HFFc6 (cell line): ENCODE results near the gene SPECC1L. TPM values are rescaled to one million over a fixed set of nuclear protein-coding genes. Genes with fewer than 3 reads are reported as not detected.
A peak's percentile ranks its signal among the peaks of the same experiment; 100 is the strongest.

Experiments
- DNase-seq: peaks from one replicate; pipeline ENCODE4 v3.0.0-alpha.2; 2018
- H3K27ac Mint-ChIP-seq: 2 replicates; pipeline ENCODE4 v1.8.0; 2020; ENCODE audit warnings: mild to moderate bottlenecking, mixed read lengths
- H3K27me3 Mint-ChIP-seq: 2 replicates; pipeline ENCODE4 v1.8.0; 2021; ENCODE audit warnings: mild to moderate bottlenecking, moderate library complexity, mixed read lengths; ENCODE audit not compliant: insufficient read depth
- H3K36me3 Mint-ChIP-seq: 2 replicates; pipeline ENCODE4 v1.8.0; 2021; ENCODE audit warnings: low read depth, mixed read lengths
- H3K4me1 Mint-ChIP-seq: 2 replicates; pipeline ENCODE4 v1.8.0; 2020; ENCODE audit warnings: low read depth, mixed read lengths
- H3K4me3 Mint-ChIP-seq: 2 replicates; pipeline ENCODE4 v1.8.0; 2020; ENCODE audit warnings: mild to moderate bottlenecking, moderate library complexity, mixed read lengths
- H3K9me3 Mint-ChIP-seq: 2 replicates; pipeline ENCODE4 v1.8.0; 2020; ENCODE audit warnings: mild to moderate bottlenecking, mixed read lengths
- CTCF ChIP-seq: fragments of 200-600 bp; sonication (generic); IDR thresholded peaks from 2 replicates; pipeline ENCODE4 v1.5.0; 2021; ENCODE audit warnings: antibody characterized with exemption, mild to moderate bottlenecking
- total RNA-seq, 6 experiments: library from RNA; stranded (reverse); fragmentation: NEBNext Ultra II Directional; extraction: Animal tissue kit (Norgen Biotek cat#: 25700); gene quantifications; 2 replicates in 1 of 6; 3 replicates in 5 of 6; pipeline ENCODE4 v1.2.3, GENCODE V29; 2021

The SPECC1L gene
- total RNA-seq, 6 experiments from 2014 or later = 47.3 to 61.5 (median 59.1) TPM

- no peak for DNase-seq
- Mint-ChIP-seq H3K4me1 (peaks cover 45% of the 10 kb centered on the region), H3K36me3 (no peaks in the 10 kb centered on the region), H3K27me3 (peaks cover 4% of the 10 kb centered on the region), H3K9me3 (no peaks in the 10 kb centered on the region), H3K4me3 (no peak overlapping the region), H3K27ac (no peak overlapping the region)
- TF ChIP-seq CTCF = no peak
Observed at GRCh38 chr22:24430431-24431308, 160.0 kb downstream of the SPECC1L start.

- Mint-ChIP-seq H3K4me3 (no peak overlapping the region), H3K9me3 (no peaks in the 10 kb centered on the region), H3K4me1 (peaks cover 53% of the 10 kb centered on the region), H3K36me3 (no peaks in the 10 kb centered on the region), H3K27ac (no peak overlapping the region), H3K27me3 (peaks cover 4% of the 10 kb centered on the region)
- no peak for DNase-seq
- TF ChIP-seq CTCF = no peak
Observed at GRCh38 chr22:24431309-24432034, 160.8 kb downstream of the SPECC1L start.

GRCh38 chr22:24432059-24432853 is 161.6 kb downstream of the SPECC1L start:
- no peak for TF ChIP-seq CTCF
- no peak overlapping the region for H3K4me3 Mint-ChIP-seq
- H3K27me3 Mint-ChIP-seq = no peaks in the 10 kb centered on the region; the same call in none of the 2 replicates
- no peak for DNase-seq
- no peaks in the 10 kb centered on the region for H3K36me3 Mint-ChIP-seq
- no peak overlapping the region for H3K27ac Mint-ChIP-seq
- H3K4me1 Mint-ChIP-seq = peaks cover 61% of the 10 kb centered on the region
- no peaks in the 10 kb centered on the region for H3K9me3 Mint-ChIP-seq

GRCh38 chr22:24433001-24433827 is 162.6 kb downstream of the SPECC1L start:
- Mint-ChIP-seq H3K4me1 (peaks cover 70% of the 10 kb centered on the region), H3K36me3 (no peaks in the 10 kb centered on the region), H3K27ac (peak overlapping the region; percentile 37; the same call in 1 of the 2 replicates), H3K27me3 (no peaks in the 10 kb centered on the region; the same call in 1 of the 2 replicates), H3K4me3 (no peak overlapping the region), H3K9me3 (no peaks in the 10 kb centered on the region)
- no peak for TF ChIP-seq CTCF
- no peak for DNase-seq
